Breast epithelium (tissue), 4 donors: Measurements from ENCODE around the gene SEBOX. TPM values are rescaled to one million over a fixed set of nuclear protein-coding genes. Genes with fewer than 3 reads are reported as not detected.

Experiments
- DNase-seq, 2 donors: peaks; one replicate each; pipeline ENCODE4 v3.0.0-alpha.2; 2019; ENCODE audit warnings: low spot score in 2 of 2
- H3K27ac ChIP-seq, 2 donors: fragments of 200-600 bp; sonication (generic) in 1 of 2; one replicate each; pipeline ENCODE4 v1.5.1; 2016 to 2019; ENCODE audit warnings: mild to moderate bottlenecking in 1 of 2
- H3K27me3 ChIP-seq, 2 donors: fragments of 200-600 bp; sonication (generic) in 1 of 2; one replicate each; pipeline versions ENCODE4 v1.5.1 to v1.6.0; 2017 to 2019; ENCODE audit warnings: control low read depth in 1 of 2, mild to moderate bottlenecking in 1 of 2
- H3K36me3 ChIP-seq: fragments of 200-600 bp; one replicate; pipeline ENCODE4 v1.5.1; 2019
- H3K4me1 ChIP-seq, 2 donors: fragments of 200-600 bp; sonication (generic); one replicate each; pipeline ENCODE4 v1.5.1; 2016 to 2019; ENCODE audit warnings: control low read depth in 1 of 2
- H3K4me3 ChIP-seq, 3 donors: fragments of 200-600 bp; sonication (generic); 1 replicate in 2 of 3; 2 replicates in 1 of 3; pipeline ENCODE4 v1.5.1; 2016 to 2019; ENCODE audit warnings: mild to moderate bottlenecking in 3 of 3, moderate library complexity in 2 of 3
- H3K9me3 ChIP-seq, 2 donors: fragments of 200-600 bp; sonication (generic) in 1 of 2; one replicate each; pipeline ENCODE4 v1.5.1; 2016 to 2019; ENCODE audit warnings: control low read depth in 1 of 2
- CTCF ChIP-seq, 3 donors: fragments of 450-650 bp; IDR thresholded peaks; one replicate each; pipeline ENCODE4 v1.5.1; 2016 to 2017; ENCODE audit warnings: antibody characterized with exemption in 3 of 3, mild to moderate bottlenecking in 3 of 3, moderate library complexity in 3 of 3
- POLR2A ChIP-seq: fragments of 450-650 bp; IDR thresholded peaks from one replicate; pipeline ENCODE4 v1.6.1; 2016; ENCODE audit warnings: antibody characterized with exemption, mild to moderate bottlenecking, moderate library complexity
- POLR2AphosphoS5 ChIP-seq, 3 donors: sonication (generic); formaldehyde crosslinking; IDR thresholded peaks; one replicate each; pipeline ENCODE4 v1.6.1; 2017; ENCODE audit warnings: antibody characterized with exemption in 3 of 3
- intact Hi-C: fragments of 100-400 bp; cut with DNase I; formaldehyde crosslinking; loops from one replicate; pipeline ENCODE4 v1.15.1; 2023; ENCODE audit warnings: low total_unique reads
- total RNA-seq, 3 donors: library from RNA; depleted of rRNA; stranded (reverse); fragments of >200 nt; gene quantifications; one replicate each; pipeline ENCODE4 v1.1.0, GENCODE V29; 2016

Gene SEBOX
- total RNA-seq, 3 donors from 2014 or later, result not detected

DNA sequence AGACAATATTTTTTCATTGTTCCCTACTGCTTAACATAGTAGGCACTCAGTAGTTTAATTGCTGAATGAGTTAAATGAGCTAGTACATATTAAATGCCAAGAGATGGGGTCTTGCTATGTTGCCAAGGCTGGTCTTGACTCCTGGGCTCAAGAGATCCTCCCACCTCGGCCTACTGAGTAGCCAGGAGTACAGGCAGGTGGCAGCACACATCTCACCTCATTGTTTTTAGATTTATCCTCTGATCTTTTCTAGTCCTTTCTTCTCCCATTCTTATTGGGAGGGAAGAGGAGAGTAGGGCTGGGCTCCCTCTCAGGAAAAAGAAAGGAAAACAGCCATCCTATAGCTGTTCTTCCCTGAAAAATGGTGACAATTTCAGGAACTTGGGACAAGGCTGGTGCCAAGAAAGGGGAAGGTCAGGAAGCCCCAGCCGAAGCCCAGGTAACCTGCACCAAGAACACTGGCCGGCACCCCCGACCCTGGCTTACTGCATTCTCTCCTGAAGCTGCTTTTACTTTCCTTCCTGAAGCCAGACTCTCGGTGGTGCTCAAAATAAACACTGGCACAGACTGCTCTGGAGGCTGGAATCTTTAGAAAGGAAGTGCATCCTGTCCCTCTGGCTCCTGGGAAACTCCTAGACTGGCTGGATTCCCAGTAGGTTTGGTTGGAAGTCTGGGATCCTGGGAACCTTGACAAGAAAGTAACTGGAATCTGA lies 26.8 kb downstream of the SEBOX start:
- H3K4me3 ChIP-seq, result peak overlapping the region in 1 of 3 donors; percentile 21
- no peaks in the 10 kb centered on the region for H3K27me3 ChIP-seq
- H3K9me3 ChIP-seq, result no peaks in the 10 kb centered on the region
- peak overlapping the region; percentile 41 to 99 for H3K27ac ChIP-seq
- H3K4me1 ChIP-seq, result peaks cover 3 to 17% of the 10 kb centered on the region in 2 donors
- H3K36me3 ChIP-seq, result no peaks in the 10 kb centered on the region
- intact Hi-C loops, result no loop called here
- DNase-seq, result no peak
- TF ChIP-seq POLR2A (no peak), CTCF (IDR thresholded peaks at IDR 0.05) (no peak), POLR2AphosphoS5 (IDR thresholded peaks at IDR 0.05) (no peak)

GRCh38 chr17:28335959-28336871 lies 28.8 kb downstream of the SEBOX start:
- Histone ChIP-seq H3K4me3 (peak overlapping the region; percentile 84 to 93 (median 90)), H3K27ac (peak overlapping the region; percentile 99), H3K27me3 (no peaks in the 10 kb centered on the region), H3K9me3 (no peaks in the 10 kb centered on the region), H3K36me3 (no peaks in the 10 kb centered on the region), H3K4me1 (peaks cover 3 to 17% of the 10 kb centered on the region in 2 donors)
- intact Hi-C loops, result no loop called here
- TF ChIP-seq POLR2A (no peak), POLR2AphosphoS5 (IDR thresholded peaks at IDR 0.05) (peak in 2 of 3 donors; percentile 9 to 14), CTCF (IDR thresholded peaks at IDR 0.05) (peak in 1 of 3 donors; percentile 7)
- peak; percentile 73 to 76 for DNase-seq

- peak; percentile 99 to 100 for DNase-seq
- Histone ChIP-seq H3K27me3 (no peaks in the 10 kb centered on the region), H3K4me1 (peaks cover 3 to 17% of the 10 kb centered on the region in 2 donors), H3K27ac (peak within 1 kb of the TSS; percentile 99), H3K4me3 (peak within 1 kb of the TSS; percentile 84 to 93 (median 90)), H3K36me3 (no peaks in the 10 kb centered on the region), H3K9me3 (no peaks in the 10 kb centered on the region)
- intact Hi-C loops, result no loop called here
- peak; percentile 81 for TF ChIP-seq POLR2A
- peak; percentile 76 to 96 (median 95) for TF ChIP-seq POLR2AphosphoS5 (IDR thresholded peaks at IDR 0.05)
- TF ChIP-seq CTCF (IDR thresholded peaks at IDR 0.05), result no peak
These were observed 29.6 kb downstream of the SEBOX start, which contains the start of the genes IFT20 and TNFAIP1 for GRCh38 chr17:28335201-28335958. TSS of gene IFT20 (minus strand) at chr17:28335472. CDS start at chr17:28331985, 3,487 bp downstream. TSS of gene TNFAIP1 (plus strand) at chr17:28335761. CDS start at chr17:28339522, 3,761 bp downstream.

DNA sequence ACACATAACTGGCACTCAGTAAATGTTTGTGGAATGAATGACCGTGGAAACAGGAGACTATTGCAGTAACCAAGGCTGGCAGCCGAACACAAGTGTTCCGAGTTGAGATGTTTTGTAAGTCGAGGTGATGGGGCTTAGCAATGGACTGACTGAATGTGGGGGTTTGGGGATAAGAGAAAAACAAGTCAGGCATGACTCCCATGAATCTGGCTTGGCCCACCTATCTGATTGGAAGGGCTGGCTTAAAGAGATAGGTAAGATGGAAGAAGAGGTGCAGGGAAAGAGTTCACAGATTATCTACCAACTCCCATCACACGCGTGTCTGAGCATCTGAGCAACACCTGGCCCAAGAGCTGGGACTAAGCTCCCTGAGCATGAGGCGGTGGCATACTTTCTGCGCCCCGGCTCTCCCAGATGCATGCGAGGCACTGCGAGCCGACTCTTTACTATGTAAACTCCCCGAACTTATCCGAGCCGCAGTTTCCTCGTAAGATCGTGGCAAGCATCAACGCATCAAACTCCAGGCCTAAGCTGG lies 30.3 kb downstream of the SEBOX start:
- no peaks in the 10 kb centered on the region for H3K27me3 ChIP-seq
- no peaks in the 10 kb centered on the region for H3K9me3 ChIP-seq
- H3K4me1 ChIP-seq, result peaks cover 3 to 17% of the 10 kb centered on the region in 2 donors
- TF ChIP-seq POLR2A, result no peak
- TF ChIP-seq POLR2AphosphoS5 (IDR thresholded peaks at IDR 0.05), result no peak
- TF ChIP-seq CTCF (IDR thresholded peaks at IDR 0.05), result no peak
- H3K36me3 ChIP-seq, result no peaks in the 10 kb centered on the region
- H3K4me3 ChIP-seq, result peak overlapping the region; percentile 84 to 93 (median 90)
- intact Hi-C loops, result no loop called here
- H3K27ac ChIP-seq, result peak overlapping the region; percentile 99
- DNase-seq, result no peak
